ENCODE results near the gene MTX3.

Gene MTX3

GRCh38 chr5:79971156-79971555 lies 19.9 kb downstream of the MTX3 start:
- no peak for TF ChIP-seq CTCF (IDR thresholded peaks at IDR 0.05; ENCODE audit: borderline replicate concordance, insufficient read depth, low read depth, low read length)
- H3K4me3 ChIP-seq (ENCODE audit: low read depth, low read length): no peak overlapping the region

DNA sequence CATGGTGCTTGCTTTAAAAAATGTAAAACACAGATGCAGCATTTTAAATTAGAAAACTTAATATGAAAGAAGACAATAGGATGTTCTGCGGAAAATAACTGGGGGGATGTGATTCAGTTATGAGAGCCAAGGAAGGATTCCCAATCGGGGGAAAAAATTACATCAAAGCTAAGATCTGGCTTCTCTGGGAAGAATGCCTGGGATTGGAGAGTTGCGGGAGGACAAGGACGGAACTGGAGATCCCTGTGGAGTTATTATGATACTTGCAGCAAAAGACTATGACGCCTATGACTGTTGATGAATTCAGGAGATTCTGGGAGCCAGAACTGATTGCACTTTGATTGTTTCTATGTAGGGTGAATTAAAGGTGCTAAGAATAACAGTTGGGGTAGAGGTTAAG lies 24.6 kb downstream of the MTX3 start:
- no peak overlapping the region for H3K4me3 ChIP-seq (ENCODE audit: low read depth, low read length)
- no peak for TF ChIP-seq CTCF (IDR thresholded peaks at IDR 0.05; ENCODE audit: borderline replicate concordance, insufficient read depth, low read depth, low read length)

DNA sequence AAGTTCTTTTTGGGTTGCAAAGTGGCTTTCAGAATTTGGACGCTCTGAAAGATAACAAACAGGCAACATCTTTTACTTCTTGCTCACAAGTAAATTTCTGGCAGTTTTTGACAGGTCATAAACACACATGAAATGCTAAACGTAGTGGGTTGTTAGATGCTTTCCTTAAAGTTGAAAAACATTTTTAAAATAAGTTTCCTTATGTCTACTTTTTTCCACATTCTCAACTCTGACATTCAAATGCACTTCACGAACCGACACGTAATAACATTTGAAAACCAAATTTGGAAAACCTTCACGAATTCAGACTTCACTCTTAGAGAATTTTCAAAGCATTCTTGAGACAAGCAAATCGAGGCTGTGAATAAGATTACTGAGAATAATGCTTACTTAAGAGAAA lies 26.9 kb downstream of the MTX3 start:
- no peak overlapping the region for H3K4me3 ChIP-seq (ENCODE audit: low read depth, low read length)
- no peak for TF ChIP-seq CTCF (IDR thresholded peaks at IDR 0.05; ENCODE audit: borderline replicate concordance, insufficient read depth, low read depth, low read length)

DNA sequence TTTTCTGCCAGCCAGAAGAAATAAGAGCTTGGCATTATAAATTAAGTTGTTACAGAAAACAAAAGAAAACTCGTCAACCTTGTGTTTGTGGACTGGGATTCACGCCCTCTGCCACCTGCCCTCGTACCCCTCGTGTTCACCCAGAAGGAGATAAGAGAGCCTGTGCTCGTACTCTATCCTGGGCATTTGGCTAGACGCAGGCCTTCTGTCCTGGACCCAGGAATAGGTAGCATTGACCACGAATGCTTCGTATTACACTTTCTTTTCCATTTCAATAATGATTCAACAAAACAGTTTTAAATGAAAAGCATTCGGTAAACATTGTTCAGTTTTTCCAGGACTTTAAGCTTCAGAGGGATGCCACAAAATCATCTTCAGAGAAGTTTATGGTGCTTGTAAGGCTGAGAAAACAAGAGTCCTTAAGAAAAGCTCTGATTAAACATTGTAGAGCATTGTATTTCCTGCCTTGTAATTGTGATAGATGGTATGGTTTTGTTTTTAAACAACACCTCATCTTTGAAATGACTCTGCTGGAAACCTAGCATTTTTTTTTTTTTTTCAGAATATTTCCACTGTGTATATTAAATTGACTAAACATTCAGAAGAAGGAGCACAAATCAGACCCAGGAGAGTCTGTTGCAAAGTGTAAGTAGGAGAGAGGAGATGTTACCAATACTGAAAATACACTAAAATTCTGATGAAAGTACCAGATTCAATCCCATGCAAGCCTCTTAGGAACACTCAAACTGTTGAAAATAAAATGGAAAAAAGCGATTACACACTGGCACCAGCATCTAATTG lies 27.6 kb downstream of the MTX3 start:
- no peak for TF ChIP-seq CTCF (IDR thresholded peaks at IDR 0.05; ENCODE audit: borderline replicate concordance, insufficient read depth, low read depth, low read length)
- H3K4me3 ChIP-seq (ENCODE audit: low read depth, low read length): no peak overlapping the region

GRCh38 chr5:79962575-79963222 lies 28.4 kb downstream of the MTX3 start:
- no peak overlapping the region for H3K4me3 ChIP-seq (ENCODE audit: low read depth, low read length)
- no peak for TF ChIP-seq CTCF (IDR thresholded peaks at IDR 0.05; ENCODE audit: borderline replicate concordance, insufficient read depth, low read depth, low read length)

- H3K4me3 ChIP-seq (ENCODE audit: low read depth, low read length): no peak overlapping the region
- TF ChIP-seq CTCF (IDR thresholded peaks at IDR 0.05; ENCODE audit: borderline replicate concordance, insufficient read depth, low read depth, low read length): no peak
Observed at GRCh38 chr5:79961716-79962574, 29.1 kb downstream of the MTX3 start.

Measured in GM12875 (cell line).